NOMO-1 (cell line): Measurements from ENCODE around the gene ZMYND19.
A peak's percentile ranks its signal among the peaks of the same experiment; 100 is the strongest.
"Not testable (repeated sequence)": the region's sequence is repeated elsewhere in the genome, so short reads cannot be mapped to it uniquely, and the experiment has no call there.

Source experiments
- DNase-seq, 2 experiments: peaks; one replicate each; lab custom pipeline; 2025; ENCODE audit not compliant: unreplicated experiment in 2 of 2; lab: John Stamatoyannopoulos, UW

Gene ZMYND19

GRCh38 chr9:137590469-137591383 is at the start of gene ZMYND19:
ZMYND19 (minus strand) TSS chr9:137590512; CDS start chr9:137590263, 249 bp downstream.
- DNase-seq: peak; percentile 94 to 96

- peak in 1 of 2 experiments; percentile 29 for DNase-seq
These were observed 49.2 kb upstream of the ZMYND19 start for GRCh38 chr9:137639303-137640051.

- DNase-seq: no peak
These were observed 48.4 kb upstream of the ZMYND19 start for GRCh38 chr9:137638680-137639079.

- no peak for DNase-seq
These were observed 43.7 kb upstream of the ZMYND19 start for GRCh38 chr9:137634016-137634415.

GRCh38 chr9:137632230-137633161 is 42.2 kb upstream of the ZMYND19 start:
- DNase-seq: no peak

- DNase-seq: no peak
These were observed 41.3 kb upstream of the ZMYND19 start for GRCh38 chr9:137631345-137632229.

- no peak for DNase-seq
These were observed 40.4 kb upstream of the ZMYND19 start for GRCh38 chr9:137630679-137631078.

GRCh38 chr9:137630126-137630525 is 39.8 kb upstream of the ZMYND19 start:
- no peak for DNase-seq

- DNase-seq: not testable (repeated sequence)
These were observed 37.1 kb upstream of the ZMYND19 start for GRCh38 chr9:137627406-137627805.

GRCh38 chr9:137626464-137626863 is 36.2 kb upstream of the ZMYND19 start:
- peak in 1 of 2 experiments; percentile 20 for DNase-seq

- DNase-seq: not testable (repeated sequence)
These were observed 31.9 kb upstream of the ZMYND19 start for GRCh38 chr9:137622211-137622610.

GRCh38 chr9:137621131-137621757 is 30.9 kb upstream of the ZMYND19 start:
- DNase-seq: no peak

- no peak for DNase-seq
These were observed 30.3 kb upstream of the ZMYND19 start for GRCh38 chr9:137620581-137620980.

GRCh38 chr9:137620048-137620405 is 29.7 kb upstream of the ZMYND19 start:
- DNase-seq: no peak

- DNase-seq: peak; percentile 26 to 57
These were observed 29.1 kb upstream of the ZMYND19 start for GRCh38 chr9:137619240-137620047.

- DNase-seq: peak; percentile 92 to 98
These were observed 28.1 kb upstream of the ZMYND19 start, which contains the start of gene EHMT1 for GRCh38 chr9:137618105-137619067. EHMT1 (plus strand) TSS chr9:137619005; CDS start chr9:137619029, 24 bp downstream.

GRCh38 chr9:137615387-137615871 is 25.1 kb upstream of the ZMYND19 start:
- no peak for DNase-seq
